Lung (tissue), 12 donors: ENCODE results near the gene CPLX3. TPM values are rescaled to one million over a fixed set of nuclear protein-coding genes. Genes with fewer than 3 reads are reported as not detected.

Experiments
- ATAC-seq: fragments of 200-7000 bp; cut with Tn5 transposase; one replicate; pipeline ENCODE4 v1.9.1; 2020; ENCODE audit warnings: moderate number of reproducible peaks; ENCODE audit not compliant: insufficient read depth, low FRiP score
- DNase-seq, 3 donors: peaks; one replicate each; pipeline ENCODE4 v3.0.0-alpha.2; 2013 to 2017
- H3K27ac ChIP-seq, 2 donors: one replicate each; pipeline ENCODE4 v1.5.1; 2013; ENCODE audit warnings: mild to moderate bottlenecking in 2 of 2, moderate library complexity in 2 of 2, control low read depth in 1 of 2, inconsistent platforms in 1 of 2, low read depth in 1 of 2, low read length in 1 of 2
- H3K27me3 ChIP-seq, 3 donors: one replicate each; pipeline ENCODE4 v1.5.1; 2013; ENCODE audit warnings: low read length in 2 of 3; ENCODE audit not compliant: control insufficient read depth in 3 of 3, insufficient read depth in 3 of 3
- H3K36me3 ChIP-seq, 4 donors: one replicate each; pipeline ENCODE4 v1.5.1; 2013; ENCODE audit warnings: low read length in 4 of 4, mild to moderate bottlenecking in 1 of 4, moderate library complexity in 1 of 4; ENCODE audit not compliant: control insufficient read depth in 4 of 4, insufficient read depth in 4 of 4
- H3K4me1 ChIP-seq, 5 donors: one replicate each; pipeline ENCODE4 v1.5.1; 2013; ENCODE audit warnings: low read length in 5 of 5, mild to moderate bottlenecking in 2 of 5, moderate library complexity in 1 of 5; ENCODE audit not compliant: control insufficient read depth in 5 of 5, insufficient read depth in 5 of 5
- H3K4me3 ChIP-seq: one replicate; pipeline ENCODE4 v1.5.1; 2013; ENCODE audit warnings: mild to moderate bottlenecking, control low read depth, moderate library complexity
- H3K9ac ChIP-seq, 2 donors: one replicate each; pipeline ENCODE4 v1.5.1; 2013; ENCODE audit warnings: low read length in 2 of 2, control low read depth in 1 of 2; ENCODE audit not compliant: insufficient read depth in 1 of 2
- H3K9me3 ChIP-seq, 4 donors: one replicate each; pipeline ENCODE4 v1.5.1; 2013; ENCODE audit warnings: low read length in 3 of 4, mild to moderate bottlenecking in 1 of 4, moderate library complexity in 1 of 4; ENCODE audit not compliant: control insufficient read depth in 4 of 4, insufficient read depth in 3 of 4
- CTCF ChIP-seq: IDR thresholded peaks from 2 replicates; pipeline ENCODE4 v1.5.1; 2012; ENCODE audit warnings: mild to moderate bottlenecking; ENCODE audit errors: control extremely low read depth, extremely low read depth
- WGBS, 2 donors: extraction: QIAGEN DNeasy Blood & Tissue Kit; methylation state at CpG; one replicate each; pipeline ENCODE4 v1.1.7; 2013; 5-methylcytosine and 5-hydroxymethylcytosine counted together
- polyA plus RNA-seq, 2 donors: library from polyadenylated mRNA; stranded (reverse); fragments of 200-250 nt; gene quantifications; one replicate each; pipeline ENCODE4 v1.2.1, GENCODE V29; 2013
- total RNA-seq, 2 donors: library from RNA; depleted of rRNA in 1 of 2; stranded (reverse); fragments of >200 nt in 1 of 2; gene quantifications; one replicate each; pipeline ENCODE4 v1.2.1, GENCODE V29; 2014 to 2021
- donor health status: control.
- donor health status: control.
- donor health status: Bipolar disorder and iron deficiency.
- donor health status: healthy.
- donor health status: DM: yes; HTN: yes; CAD: no.

CPLX3 gene
- total and polyA plus RNA-seq, 4 donors, result 0.10 to 0.13 TPM; not detected in 2

- peak; percentile 79 to 86 (median 80) for DNase-seq
- peak; percentile 15 for ATAC-seq
- Histone ChIP-seq H3K9me3 (no peaks in the 10 kb centered on the region), H3K4me3 (no peak overlapping the region), H3K4me1 (peaks cover 7 to 34% (median 21%) of the 10 kb centered on the region in 5 donors), H3K9ac (no peak overlapping the region), H3K27me3 (no peaks in the 10 kb centered on the region), H3K36me3 (no peaks in the 10 kb centered on the region), H3K27ac (peak overlapping the region; percentile 71 to 79)
- TF ChIP-seq CTCF, result no peak
- 11 to 26% methylated on average over 6 of the region's 6 CpGs for WGBS, 2 donors
Observed at GRCh38 chr15:74869726-74870407, 43.4 kb downstream of the CPLX3 start.

- Histone ChIP-seq H3K27ac (peak overlapping the region; percentile 71 to 81), H3K4me1 (peaks cover 7 to 34% (median 18%) of the 10 kb centered on the region in 5 donors), H3K9me3 (no peaks in the 10 kb centered on the region), H3K36me3 (no peaks in the 10 kb centered on the region), H3K4me3 (no peak overlapping the region), H3K27me3 (no peaks in the 10 kb centered on the region), H3K9ac (peak overlapping the region in 1 of 2 donors; percentile 17)
- DNase-seq, result no peak
- no peak for ATAC-seq
- no peak for TF ChIP-seq CTCF
- 12% methylated on average over 6 of the region's 6 CpGs for WGBS, 2 donors
Observed at GRCh38 chr15:74870436-74871215, 44.2 kb downstream of the CPLX3 start.

GRCh38 chr15:74872702-74873035 lies 46.2 kb downstream of the CPLX3 start:
- no peak for ATAC-seq
- TF ChIP-seq CTCF, result no peak

More at GRCh38 chr15:74872702-74873035, 46.2 kb downstream of the CPLX3 start:
- Histone ChIP-seq H3K36me3 (no peaks in the 10 kb centered on the region), H3K4me3 (peak overlapping the region; percentile 89), H3K27me3 (no peaks in the 10 kb centered on the region), H3K9me3 (no peaks in the 10 kb centered on the region), H3K9ac (peak overlapping the region; percentile 40 to 56), H3K4me1 (peaks cover 7 to 27% (median 18%) of the 10 kb centered on the region in 5 donors), H3K27ac (peak overlapping the region; percentile 96 to 99)
- WGBS, 2 donors, result 0 to 1% methylated on average over 11 of the region's 11 CpGs
- DNase-seq, result no peak
